ENCODE measurements around the gene TTYH2.

TTYH2 gene

GRCh38 chr17:74235040-74235581 lies 21.7 kb downstream of the TTYH2 start:
- no peak overlapping the region for H3K27ac ChIP-seq (ENCODE audit: low read depth, low read length)
- no peaks in the 10 kb centered on the region for H3K36me3 ChIP-seq (ENCODE audit: control insufficient read depth, insufficient read depth, low read length)
- no peak overlapping the region for H3K9ac ChIP-seq (ENCODE audit: low read length)
- H3K27me3 ChIP-seq (ENCODE audit: control insufficient read depth, insufficient read depth, low read length): no peaks in the 10 kb centered on the region
- H3K4me1 ChIP-seq (ENCODE audit: control insufficient read depth, insufficient read depth, low read length): no peaks in the 10 kb centered on the region
- peak overlapping the region; percentile 1 for H3K4me3 ChIP-seq (ENCODE audit: low read length)

GRCh38 chr17:74235911-74236371 lies 22.6 kb downstream of the TTYH2 start:
- Histone ChIP-seq H3K27ac (ENCODE audit: low read depth, low read length) (no peak overlapping the region), H3K36me3 (ENCODE audit: control insufficient read depth, insufficient read depth, low read length) (no peaks in the 10 kb centered on the region), H3K4me3 (ENCODE audit: low read length) (no peak overlapping the region), H3K27me3 (ENCODE audit: control insufficient read depth, insufficient read depth, low read length) (no peaks in the 10 kb centered on the region), H3K9ac (ENCODE audit: low read length) (no peak overlapping the region), H3K4me1 (ENCODE audit: control insufficient read depth, insufficient read depth, low read length) (no peaks in the 10 kb centered on the region)

GRCh38 chr17:74237321-74237720 lies 23.9 kb downstream of the TTYH2 start:
- H3K4me3 ChIP-seq (ENCODE audit: low read length): no peak overlapping the region
- H3K9ac ChIP-seq (ENCODE audit: low read length): no peak overlapping the region
- H3K36me3 ChIP-seq (ENCODE audit: control insufficient read depth, insufficient read depth, low read length): no peaks in the 10 kb centered on the region
- no peaks in the 10 kb centered on the region for H3K27me3 ChIP-seq (ENCODE audit: control insufficient read depth, insufficient read depth, low read length)
- no peaks in the 10 kb centered on the region for H3K4me1 ChIP-seq (ENCODE audit: control insufficient read depth, insufficient read depth, low read length)
- H3K27ac ChIP-seq (ENCODE audit: low read depth, low read length): no peak overlapping the region

DNA sequence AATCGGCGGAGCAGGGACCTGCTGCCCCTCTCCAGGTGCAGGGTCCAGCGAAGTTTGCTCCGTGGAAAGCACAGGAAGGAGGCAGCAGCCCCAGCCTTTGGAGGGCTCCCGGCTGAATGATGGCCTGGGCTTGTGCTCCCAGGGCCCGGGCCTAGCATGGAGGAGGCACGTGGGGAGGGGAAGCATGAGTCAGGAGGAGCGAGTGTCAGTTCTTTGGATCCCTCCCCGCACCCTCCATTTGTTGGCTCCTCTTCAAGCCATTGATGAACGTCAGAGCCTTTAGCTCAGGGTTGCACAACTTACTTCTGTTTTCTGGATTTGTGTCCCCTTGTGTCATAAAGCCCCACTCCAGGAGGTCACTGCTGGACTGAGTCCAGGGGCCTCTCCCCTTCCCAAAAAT lies 25.8 kb downstream of the TTYH2 start:
- H3K27me3 ChIP-seq (ENCODE audit: control insufficient read depth, insufficient read depth, low read length): no peaks in the 10 kb centered on the region
- H3K9ac ChIP-seq (ENCODE audit: low read length): no peak overlapping the region
- H3K27ac ChIP-seq (ENCODE audit: low read depth, low read length): no peak overlapping the region
- H3K36me3 ChIP-seq (ENCODE audit: control insufficient read depth, insufficient read depth, low read length): no peaks in the 10 kb centered on the region
- H3K4me1 ChIP-seq (ENCODE audit: control insufficient read depth, insufficient read depth, low read length): no peaks in the 10 kb centered on the region
- no peak overlapping the region for H3K4me3 ChIP-seq (ENCODE audit: low read length)

DNA sequence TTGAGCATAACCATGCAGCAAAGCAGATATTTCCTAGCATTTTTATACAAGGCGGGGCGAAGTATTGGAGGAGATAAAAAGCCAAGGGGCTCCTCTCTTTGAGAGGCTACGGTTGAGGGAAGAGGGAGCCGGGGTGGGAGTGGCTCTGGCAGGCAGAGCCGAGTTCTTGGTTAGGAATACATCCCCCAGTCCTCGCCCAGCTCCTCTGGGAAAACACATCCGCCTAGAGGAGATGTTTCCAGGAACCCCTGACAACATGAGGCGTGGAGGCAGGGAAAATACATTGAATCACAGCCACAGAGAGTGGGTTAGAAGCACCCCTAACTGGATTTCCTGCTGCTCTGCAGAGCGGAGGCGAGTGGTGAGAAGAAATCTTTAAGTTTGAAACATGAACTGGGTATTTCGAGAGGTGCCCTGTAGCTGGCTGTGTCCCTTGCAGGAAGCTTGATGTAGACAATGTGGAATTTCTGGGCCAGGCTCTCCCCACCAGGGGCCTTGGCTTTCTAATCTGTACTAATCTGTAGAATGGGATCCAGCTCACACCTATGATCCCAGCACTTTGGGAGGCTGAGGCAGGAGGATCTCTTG lies 27.3 kb downstream of the TTYH2 start:
- no peaks in the 10 kb centered on the region for H3K27me3 ChIP-seq (ENCODE audit: control insufficient read depth, insufficient read depth, low read length)
- no peaks in the 10 kb centered on the region for H3K36me3 ChIP-seq (ENCODE audit: control insufficient read depth, insufficient read depth, low read length)
- no peak overlapping the region for H3K9ac ChIP-seq (ENCODE audit: low read length)
- H3K27ac ChIP-seq (ENCODE audit: low read depth, low read length): no peak overlapping the region
- no peaks in the 10 kb centered on the region for H3K4me1 ChIP-seq (ENCODE audit: control insufficient read depth, insufficient read depth, low read length)
- no peak overlapping the region for H3K4me3 ChIP-seq (ENCODE audit: low read length)

- H3K9ac ChIP-seq (ENCODE audit: low read length): no peak overlapping the region
- H3K4me1 ChIP-seq (ENCODE audit: control insufficient read depth, insufficient read depth, low read length): no peaks in the 10 kb centered on the region
- no peak overlapping the region for H3K4me3 ChIP-seq (ENCODE audit: low read length)
- no peak overlapping the region for H3K27ac ChIP-seq (ENCODE audit: low read depth, low read length)
- H3K36me3 ChIP-seq (ENCODE audit: control insufficient read depth, insufficient read depth, low read length): no peaks in the 10 kb centered on the region
- no peaks in the 10 kb centered on the region for H3K27me3 ChIP-seq (ENCODE audit: control insufficient read depth, insufficient read depth, low read length)
These were observed 28.1 kb downstream of the TTYH2 start for GRCh38 chr17:74241431-74241830.

DNA sequence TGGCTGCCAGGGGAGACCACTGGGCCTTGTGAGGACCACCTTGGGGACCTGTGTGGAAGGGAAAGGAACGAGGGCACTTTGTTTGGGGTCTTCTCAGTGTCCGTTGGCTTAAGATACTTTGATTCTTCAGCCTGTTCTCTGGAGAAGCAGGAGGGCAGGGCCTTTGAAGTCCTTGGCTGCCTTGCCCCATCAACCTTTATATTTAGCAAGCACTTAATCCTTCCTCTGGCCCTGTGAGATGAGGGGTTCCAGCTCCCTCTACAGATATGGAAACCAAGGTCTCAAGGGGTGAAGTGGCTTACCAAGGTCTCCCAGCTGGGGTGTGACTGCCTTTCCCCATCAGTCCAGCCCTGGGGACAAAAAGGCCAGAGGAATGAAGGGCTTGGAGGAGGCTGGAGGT lies 28.5 kb downstream of the TTYH2 start:
- no peak overlapping the region for H3K9ac ChIP-seq (ENCODE audit: low read length)
- H3K4me3 ChIP-seq (ENCODE audit: low read length): no peak overlapping the region
- no peaks in the 10 kb centered on the region for H3K36me3 ChIP-seq (ENCODE audit: control insufficient read depth, insufficient read depth, low read length)
- H3K4me1 ChIP-seq (ENCODE audit: control insufficient read depth, insufficient read depth, low read length): no peaks in the 10 kb centered on the region
- no peaks in the 10 kb centered on the region for H3K27me3 ChIP-seq (ENCODE audit: control insufficient read depth, insufficient read depth, low read length)
- H3K27ac ChIP-seq (ENCODE audit: low read depth, low read length): no peak overlapping the region

- Histone ChIP-seq H3K4me1 (ENCODE audit: control insufficient read depth, insufficient read depth, low read length) (no peaks in the 10 kb centered on the region), H3K36me3 (ENCODE audit: control insufficient read depth, insufficient read depth, low read length) (no peaks in the 10 kb centered on the region), H3K9ac (ENCODE audit: low read length) (no peak overlapping the region), H3K27me3 (ENCODE audit: control insufficient read depth, insufficient read depth, low read length) (no peaks in the 10 kb centered on the region), H3K4me3 (ENCODE audit: low read length) (no peak overlapping the region), H3K27ac (ENCODE audit: low read depth, low read length) (no peak overlapping the region)
These were observed 29.8 kb downstream of the TTYH2 start for GRCh38 chr17:74243013-74243755.

DNA sequence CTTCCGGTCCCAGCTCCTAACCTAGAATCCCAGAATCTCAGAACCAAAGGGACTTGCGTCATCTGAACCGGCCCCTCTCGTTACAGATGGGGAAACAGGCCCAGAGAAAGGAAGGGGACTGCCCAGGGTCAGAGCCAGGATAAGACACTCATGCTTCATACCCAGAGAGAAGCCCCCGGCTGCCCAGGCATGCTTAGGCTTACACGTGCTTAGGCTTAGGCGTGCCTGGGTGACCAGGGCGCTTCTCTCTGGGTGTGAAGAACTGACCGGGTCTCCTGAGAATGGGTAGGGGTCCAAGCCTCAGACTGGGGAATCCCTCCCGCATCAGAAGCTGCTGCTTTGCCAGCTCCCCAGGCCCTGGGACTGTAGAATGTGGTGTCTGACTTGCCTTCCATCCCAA lies 30.8 kb downstream of the TTYH2 start:
- Histone ChIP-seq H3K9ac (ENCODE audit: low read length) (no peak overlapping the region), H3K4me3 (ENCODE audit: low read length) (no peak overlapping the region), H3K27me3 (ENCODE audit: control insufficient read depth, insufficient read depth, low read length) (no peaks in the 10 kb centered on the region), H3K36me3 (ENCODE audit: control insufficient read depth, insufficient read depth, low read length) (no peaks in the 10 kb centered on the region), H3K4me1 (ENCODE audit: control insufficient read depth, insufficient read depth, low read length) (no peaks in the 10 kb centered on the region), H3K27ac (ENCODE audit: low read depth, low read length) (no peak overlapping the region)

- Histone ChIP-seq H3K9ac (ENCODE audit: low read length) (no peak overlapping the region), H3K27ac (ENCODE audit: low read depth, low read length) (no peak overlapping the region), H3K4me3 (ENCODE audit: low read length) (no peak overlapping the region), H3K36me3 (ENCODE audit: control insufficient read depth, insufficient read depth, low read length) (no peaks in the 10 kb centered on the region), H3K4me1 (ENCODE audit: control insufficient read depth, insufficient read depth, low read length) (no peaks in the 10 kb centered on the region), H3K27me3 (ENCODE audit: control insufficient read depth, insufficient read depth, low read length) (no peaks in the 10 kb centered on the region)
These were observed 31.2 kb downstream of the TTYH2 start for GRCh38 chr17:74244548-74244947.

- Histone ChIP-seq H3K4me1 (ENCODE audit: control insufficient read depth, insufficient read depth, low read length) (no peaks in the 10 kb centered on the region), H3K36me3 (ENCODE audit: control insufficient read depth, insufficient read depth, low read length) (no peaks in the 10 kb centered on the region), H3K27ac (ENCODE audit: low read depth, low read length) (no peak overlapping the region), H3K27me3 (ENCODE audit: control insufficient read depth, insufficient read depth, low read length) (no peaks in the 10 kb centered on the region), H3K4me3 (ENCODE audit: low read length) (no peak overlapping the region), H3K9ac (ENCODE audit: low read length) (no peak overlapping the region)
These were observed 31.9 kb downstream of the TTYH2 start for GRCh38 chr17:74245145-74245831.

GRCh38 chr17:74245871-74246270 lies 32.5 kb downstream of the TTYH2 start:
- Histone ChIP-seq H3K4me3 (ENCODE audit: low read length) (no peak overlapping the region), H3K27me3 (ENCODE audit: control insufficient read depth, insufficient read depth, low read length) (no peaks in the 10 kb centered on the region), H3K9ac (ENCODE audit: low read length) (no peak overlapping the region), H3K36me3 (ENCODE audit: control insufficient read depth, insufficient read depth, low read length) (no peaks in the 10 kb centered on the region), H3K4me1 (ENCODE audit: control insufficient read depth, insufficient read depth, low read length) (no peaks in the 10 kb centered on the region), H3K27ac (ENCODE audit: low read depth, low read length) (no peak overlapping the region)
